Mesothelial cell of epicardium (in vitro differentiated cells): Measurements from ENCODE around the gene OSBPL2. TPM values are rescaled to one million over a fixed set of nuclear protein-coding genes. Genes with fewer than 3 reads are reported as not detected.

Experiments used
- DNase-seq, 2 experiments: peaks; one replicate each; pipeline ENCODE4 v3.0.0; 2021; ENCODE audit warnings: low spot score in 2 of 2; ENCODE audit not compliant: unreplicated experiment in 2 of 2
- H3K27ac Mint-ChIP-seq: 2 replicates; pipeline ENCODE4 v1.8.0; 2021; ENCODE audit warnings: mixed read lengths
- H3K27me3 Mint-ChIP-seq: 2 replicates; pipeline ENCODE4 v1.8.0; 2021; ENCODE audit warnings: low read depth, mixed read lengths
- H3K36me3 Mint-ChIP-seq: 2 replicates; pipeline ENCODE4 v1.8.0; 2021; ENCODE audit warnings: mixed read lengths
- H3K4me1 Mint-ChIP-seq: 2 replicates; pipeline ENCODE4 v1.8.0; 2021; ENCODE audit warnings: mixed read lengths
- H3K4me3 Mint-ChIP-seq: 2 replicates; pipeline ENCODE4 v1.8.0; 2021; ENCODE audit warnings: mild to moderate bottlenecking, moderate library complexity, mixed read lengths
- H3K9me3 Mint-ChIP-seq: 2 replicates; pipeline ENCODE4 v1.8.0; 2021; ENCODE audit warnings: mixed read lengths
- total RNA-seq: library from RNA; stranded (reverse); gene quantifications from 3 replicates; pipeline ENCODE4 v1.2.1, GENCODE V29; 2021
- TF ChIP-seq, protein P1 (sequence below): fragments of 200-600 bp; sonication (generic); IDR thresholded peaks from one replicate; pipeline ENCODE4 v1.5.0; 2021; ENCODE audit warnings: antibody characterized with exemption; ENCODE audit not compliant: unreplicated experiment

The OSBPL2 gene
- total RNA-seq, 1 donor from 2014 or later, result 57.7 TPM

DNA sequence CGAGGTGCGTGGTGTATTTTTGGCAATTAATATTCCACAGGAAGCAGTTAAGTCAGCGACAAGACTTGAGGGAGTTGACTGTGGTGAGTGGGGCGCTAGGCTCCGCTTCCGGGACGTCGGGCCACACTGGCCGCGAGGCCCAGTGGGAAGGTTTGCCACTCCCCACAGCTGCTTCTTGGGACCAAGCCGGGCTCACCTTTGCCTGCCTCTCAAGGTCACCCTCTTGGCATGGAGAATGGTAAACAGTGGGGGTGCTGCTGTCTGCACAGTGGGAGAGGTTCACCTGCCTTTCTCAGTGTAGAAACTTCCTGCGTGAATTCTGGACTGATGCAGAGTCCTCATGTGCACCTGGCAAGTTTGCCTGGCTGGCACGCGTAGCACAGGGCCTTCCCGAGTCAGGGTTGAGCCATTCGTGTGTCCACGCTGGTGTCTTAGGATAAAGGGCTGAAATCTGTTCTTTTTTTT lies 6.4 kb downstream of the OSBPL2 start:
- Mint-ChIP-seq H3K36me3 (peaks cover 7% of the 10 kb centered on the region), H3K4me3 (no peak overlapping the region), H3K9me3 (no peaks in the 10 kb centered on the region), H3K4me1 (peaks cover 4% of the 10 kb centered on the region), H3K27ac (no peak overlapping the region), H3K27me3 (no peaks in the 10 kb centered on the region)
- DNase-seq, result no peak
- TF ChIP-seq, protein P1, sequence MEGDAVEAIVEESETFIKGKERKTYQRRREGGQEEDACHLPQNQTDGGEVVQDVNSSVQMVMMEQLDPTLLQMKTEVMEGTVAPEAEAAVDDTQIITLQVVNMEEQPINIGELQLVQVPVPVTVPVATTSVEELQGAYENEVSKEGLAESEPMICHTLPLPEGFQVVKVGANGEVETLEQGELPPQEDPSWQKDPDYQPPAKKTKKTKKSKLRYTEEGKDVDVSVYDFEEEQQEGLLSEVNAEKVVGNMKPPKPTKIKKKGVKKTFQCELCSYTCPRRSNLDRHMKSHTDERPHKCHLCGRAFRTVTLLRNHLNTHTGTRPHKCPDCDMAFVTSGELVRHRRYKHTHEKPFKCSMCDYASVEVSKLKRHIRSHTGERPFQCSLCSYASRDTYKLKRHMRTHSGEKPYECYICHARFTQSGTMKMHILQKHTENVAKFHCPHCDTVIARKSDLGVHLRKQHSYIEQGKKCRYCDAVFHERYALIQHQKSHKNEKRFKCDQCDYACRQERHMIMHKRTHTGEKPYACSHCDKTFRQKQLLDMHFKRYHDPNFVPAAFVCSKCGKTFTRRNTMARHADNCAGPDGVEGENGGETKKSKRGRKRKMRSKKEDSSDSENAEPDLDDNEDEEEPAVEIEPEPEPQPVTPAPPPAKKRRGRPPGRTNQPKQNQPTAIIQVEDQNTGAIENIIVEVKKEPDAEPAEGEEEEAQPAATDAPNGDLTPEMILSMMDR, result no peak

DNA sequence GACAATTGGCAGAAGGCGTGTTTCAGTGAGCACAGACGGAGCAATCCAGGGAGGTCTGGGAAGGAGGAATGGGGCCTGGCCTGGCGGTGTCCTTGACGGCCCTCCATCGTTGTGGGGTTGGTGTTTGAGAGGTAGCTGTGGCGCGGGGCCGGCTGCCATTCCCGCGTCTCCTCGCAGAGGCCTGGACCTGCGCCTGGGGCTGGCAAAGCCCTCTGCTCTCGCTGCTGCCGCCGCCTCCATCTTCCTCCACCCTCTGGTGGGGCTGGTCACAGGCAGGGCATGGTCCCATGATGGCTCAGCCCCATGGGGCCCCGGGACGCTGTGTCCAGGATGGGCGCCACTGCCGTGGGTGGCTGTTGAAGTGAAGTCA lies 7.6 kb downstream of the OSBPL2 start:
- DNase-seq, result no peak
- Mint-ChIP-seq H3K27ac (no peak overlapping the region), H3K4me1 (no peaks in the 10 kb centered on the region), H3K36me3 (peaks cover 7% of the 10 kb centered on the region), H3K4me3 (no peak overlapping the region), H3K27me3 (no peaks in the 10 kb centered on the region), H3K9me3 (no peaks in the 10 kb centered on the region)
- TF ChIP-seq, protein P1, result no peak

DNA sequence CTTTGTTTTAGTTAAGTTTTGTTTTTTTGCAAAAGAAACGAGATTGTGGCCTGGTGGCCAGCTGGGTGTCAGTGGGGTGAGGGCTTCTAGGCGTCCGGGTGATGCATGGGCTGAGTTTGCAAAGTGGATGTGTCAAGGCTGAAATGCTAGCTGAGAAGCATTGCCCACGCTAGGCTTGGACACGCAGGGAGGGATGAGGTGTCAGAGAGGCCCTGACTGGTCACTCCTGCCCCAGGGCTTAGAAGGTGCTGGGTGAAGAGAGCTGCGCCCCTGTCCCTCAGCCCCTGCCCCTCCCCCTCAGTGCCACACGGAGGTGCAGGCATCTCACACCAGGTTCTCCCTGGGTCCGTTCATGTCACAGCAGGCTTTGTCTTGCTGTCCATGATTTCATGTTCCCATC lies 8.1 kb downstream of the OSBPL2 start:
- no peaks in the 10 kb centered on the region for H3K9me3 Mint-ChIP-seq
- peaks cover 6% of the 10 kb centered on the region for H3K36me3 Mint-ChIP-seq
- H3K4me3 Mint-ChIP-seq, result no peak overlapping the region
- TF ChIP-seq, protein P1, result no peak
- H3K4me1 Mint-ChIP-seq, result no peaks in the 10 kb centered on the region
- H3K27me3 Mint-ChIP-seq, result no peaks in the 10 kb centered on the region
- no peak for DNase-seq
- H3K27ac Mint-ChIP-seq, result no peak overlapping the region

DNA sequence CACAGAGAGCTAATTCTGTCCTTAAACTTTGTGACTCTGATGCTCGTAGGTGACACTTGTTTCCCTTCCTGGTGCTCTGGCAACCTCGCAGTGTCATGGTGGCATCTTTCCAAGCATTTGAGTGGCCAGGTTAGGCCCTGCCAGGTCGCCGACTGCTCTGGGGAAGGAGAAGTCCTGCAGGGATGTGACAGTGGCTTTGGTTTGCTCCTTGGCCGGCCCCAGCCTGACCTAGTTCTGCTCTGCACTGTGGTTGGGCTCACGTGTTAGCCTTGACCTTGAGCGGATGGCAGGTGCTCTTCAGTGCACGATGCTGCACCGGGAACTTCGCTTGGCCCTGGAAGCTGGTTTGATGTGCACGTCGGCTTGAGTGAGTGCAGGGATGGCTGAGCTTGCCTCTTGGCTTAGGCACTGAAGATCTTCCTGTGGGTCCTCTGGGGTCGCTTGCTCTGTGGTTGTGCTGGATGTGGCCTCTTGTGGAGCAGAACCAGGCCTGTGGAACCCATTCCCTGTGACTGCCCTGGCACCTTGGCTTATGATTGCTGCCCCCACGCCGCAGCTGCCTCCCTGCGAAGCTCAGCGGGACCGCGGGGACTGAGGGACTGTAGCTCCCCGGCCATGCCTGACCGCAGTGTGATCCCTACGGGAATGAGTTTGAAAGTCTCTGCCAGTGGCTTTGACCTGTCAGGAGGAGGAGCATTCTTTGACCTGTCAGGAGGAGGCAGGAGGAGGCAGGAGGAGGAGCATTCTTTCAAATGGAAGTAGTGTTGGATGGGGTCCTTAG lies 8.7 kb downstream of the OSBPL2 start:
- TF ChIP-seq, protein P1, result no peak
- no peak for DNase-seq
- Mint-ChIP-seq H3K4me3 (no peak overlapping the region), H3K4me1 (no peaks in the 10 kb centered on the region), H3K27me3 (no peaks in the 10 kb centered on the region), H3K27ac (no peak overlapping the region), H3K9me3 (no peaks in the 10 kb centered on the region), H3K36me3 (no peaks in the 10 kb centered on the region)

DNA sequence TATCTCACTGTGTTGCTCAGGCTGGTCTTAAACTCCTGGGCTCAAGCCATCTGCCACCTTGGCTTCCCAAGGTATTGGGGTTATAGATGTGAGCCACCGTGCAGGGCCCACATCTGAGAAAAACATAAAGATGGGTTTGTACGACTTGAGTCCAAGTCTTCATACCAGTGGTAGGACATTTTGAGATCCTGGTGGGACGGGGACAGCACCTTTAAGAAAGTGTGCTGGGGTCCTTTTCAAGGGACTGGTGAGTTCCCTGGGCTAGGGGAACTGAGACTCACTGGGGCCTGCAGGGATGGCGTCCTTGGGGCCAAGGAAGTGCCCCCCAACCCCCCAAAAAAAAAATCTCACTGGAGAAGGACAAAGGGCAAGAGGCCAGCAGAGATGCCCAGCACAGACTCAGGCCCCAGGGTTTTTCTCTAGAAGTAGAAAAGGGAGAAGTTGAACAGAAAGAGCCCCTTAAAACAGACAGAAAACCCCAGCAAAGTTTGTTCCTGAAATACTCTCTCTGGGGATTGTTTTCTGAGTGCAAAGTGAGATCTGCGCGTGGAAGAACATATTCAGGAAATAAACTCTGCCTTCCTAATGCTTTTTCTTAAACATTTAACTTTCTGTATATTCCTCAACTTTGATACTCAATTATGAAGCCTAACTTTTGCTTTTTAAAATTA lies 10.7 kb downstream of the OSBPL2 start:
- Mint-ChIP-seq H3K9me3 (no peaks in the 10 kb centered on the region), H3K27ac (no peak overlapping the region), H3K36me3 (no peaks in the 10 kb centered on the region), H3K27me3 (no peaks in the 10 kb centered on the region), H3K4me3 (no peak overlapping the region), H3K4me1 (no peaks in the 10 kb centered on the region)
- TF ChIP-seq, protein P1, result no peak
- DNase-seq, result no peak
